A375 (cell line): ENCODE results near the gene PNMA3. TPM values are rescaled to one million over a fixed set of nuclear protein-coding genes. Genes with fewer than 3 reads are reported as not detected.

Experiments used
- small RNA-seq: library from RNA; depleted of rRNA; stranded (forward); fragments of <200 nt; gene quantifications from one replicate; pipeline ENCODE3, GENCODE V24; 2014
- total RNA-seq: library from RNA; depleted of rRNA; stranded (reverse); fragments of >200 nt; shearing (Covaris generic); gene quantifications from 2 replicates; pipeline ENCODE4 v1.2.3, GENCODE V29; 2014; rRNA removed

The PNMA3 gene, protein sequence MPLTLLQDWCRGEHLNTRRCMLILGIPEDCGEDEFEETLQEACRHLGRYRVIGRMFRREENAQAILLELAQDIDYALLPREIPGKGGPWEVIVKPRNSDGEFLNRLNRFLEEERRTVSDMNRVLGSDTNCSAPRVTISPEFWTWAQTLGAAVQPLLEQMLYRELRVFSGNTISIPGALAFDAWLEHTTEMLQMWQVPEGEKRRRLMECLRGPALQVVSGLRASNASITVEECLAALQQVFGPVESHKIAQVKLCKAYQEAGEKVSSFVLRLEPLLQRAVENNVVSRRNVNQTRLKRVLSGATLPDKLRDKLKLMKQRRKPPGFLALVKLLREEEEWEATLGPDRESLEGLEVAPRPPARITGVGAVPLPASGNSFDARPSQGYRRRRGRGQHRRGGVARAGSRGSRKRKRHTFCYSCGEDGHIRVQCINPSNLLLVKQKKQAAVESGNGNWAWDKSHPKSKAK
- 0.08 TPM in 1 of 2 replicates, not detected in the other for total RNA-seq

DNA sequence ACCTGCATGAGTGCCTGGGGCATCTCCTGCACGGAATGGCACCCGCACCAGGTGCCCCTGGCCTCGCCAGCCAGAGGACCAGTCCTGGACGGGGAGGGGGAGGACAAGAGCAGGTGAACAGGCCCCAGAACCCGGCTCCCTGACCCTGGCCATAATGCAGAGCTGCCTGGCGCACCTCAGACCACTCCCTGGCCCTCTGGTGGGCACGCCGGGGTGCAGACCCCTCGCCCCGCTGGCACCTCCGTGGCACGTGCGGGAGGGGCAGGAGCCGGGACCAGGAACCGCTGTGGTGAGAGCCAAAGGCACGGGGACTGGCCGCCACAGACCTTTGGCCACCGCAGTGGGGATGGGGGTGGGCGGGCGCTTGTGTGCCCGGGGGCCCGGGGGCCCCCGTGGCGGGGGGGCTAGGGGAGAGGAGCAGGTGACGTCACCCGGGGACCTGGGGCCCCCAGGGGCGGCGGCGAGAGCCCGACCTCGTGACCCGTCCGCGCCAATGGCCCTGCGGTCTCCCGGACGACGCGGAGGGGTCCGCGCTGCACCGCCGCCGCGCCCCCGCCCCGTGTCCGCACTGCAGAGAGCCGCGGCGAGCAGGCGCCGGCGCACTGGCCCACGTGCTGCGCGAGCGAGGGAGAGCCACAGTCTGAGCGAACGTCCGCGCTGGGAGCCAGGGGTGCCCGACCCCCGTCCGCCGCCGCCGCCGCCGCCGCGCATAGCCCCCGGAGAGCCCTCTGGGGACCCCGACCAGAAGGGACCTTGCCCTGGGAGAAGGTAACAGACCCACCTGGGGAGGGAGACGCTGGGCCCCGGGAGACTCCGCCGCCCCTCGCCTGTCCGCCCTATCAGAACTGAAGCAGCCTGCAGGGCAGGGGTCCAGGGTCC lies at the start of gene PNMA3:
PNMA3 (plus strand) TSS at position 600 of the 879 bp plus-strand sequence. CDS start 586 bp downstream, outside the sequence.

DNA sequence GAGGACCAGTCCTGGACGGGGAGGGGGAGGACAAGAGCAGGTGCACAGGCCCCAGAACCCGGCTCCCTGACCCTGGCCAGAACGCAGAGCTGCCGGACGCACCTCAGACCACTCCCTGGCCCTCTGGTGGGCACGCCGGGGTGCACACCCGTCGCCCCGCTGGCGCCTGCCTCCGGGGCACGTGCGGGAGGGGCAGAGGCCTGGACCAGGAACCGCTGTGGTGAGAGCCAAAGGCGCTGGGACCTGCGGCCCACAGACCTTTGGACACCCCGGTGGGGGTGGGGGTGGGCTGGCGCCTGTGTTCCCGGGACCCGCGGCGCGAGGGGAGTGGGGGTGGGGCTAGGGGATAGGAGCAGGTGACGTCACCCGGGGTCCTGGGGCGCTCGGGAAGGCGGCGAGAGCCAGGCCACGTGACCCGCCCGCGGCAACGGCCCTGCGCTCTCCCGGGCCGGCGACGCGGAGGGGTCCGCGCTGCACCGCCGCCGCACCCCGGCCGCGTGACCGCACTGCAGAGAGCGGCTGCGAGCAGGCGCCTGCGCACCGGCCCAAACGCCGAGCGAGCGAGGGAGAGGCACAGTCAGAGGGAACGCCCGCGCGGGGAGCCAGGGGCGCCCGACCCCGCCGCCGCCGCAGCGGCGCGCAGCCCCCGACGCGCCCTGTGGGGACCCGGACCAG lies 15.8 kb downstream of the PNMA3 start, which contains the start of gene PNMA6A:
PNMA6A (plus strand) TSS at position 546 of the 675 bp plus-strand sequence. CDS start 609 bp downstream, outside the sequence.

Small RNA genes lying within 50 kb of the gene (small RNA-seq; reads per million reads assigned to genes)
- not detected for gene AC243428.1

Other genes with a start within 250 kb of the PNMA3 start
- gene CETN2, start 225.7 kb upstream of the PNMA3 start, total RNA-seq: 21.0 and 26.1 TPM in 2 replicates
- gene NSDHL, start 225.4 kb upstream of the PNMA3 start, total RNA-seq: 12.3 and 15.6 TPM in 2 replicates
- gene ZNF185, start 158.4 kb upstream of the PNMA3 start, total RNA-seq: 0.45 and 0.79 TPM in 2 replicates
- not detected in 2 replicates for gene PNMA5, start 62.4 kb upstream of the PNMA3 start, total RNA-seq
- 0.08 and 0.40 TPM in 2 replicates for gene PNMA6A, start 16.0 kb downstream of the PNMA3 start, total RNA-seq
- 7.0 and 7.1 TPM in 2 replicates for gene MAGEA1, start 122.8 kb downstream of the PNMA3 start, total RNA-seq